GM19463 (cell line): Measurements from ENCODE around the gene ZPBP.
"Not testable (repeated sequence)": the region's sequence is repeated elsewhere in the genome, so short reads cannot be mapped to it uniquely, and the experiment has no call there.

Experiments used
- ATAC-seq: cut with Tn5 transposase; IDR thresholded peaks from one replicate; pipeline ENCODE4 v1.9.1; 2021; ENCODE audit warnings: mild to moderate bottlenecking, moderate library complexity; ENCODE audit not compliant: unreplicated experiment

Gene ZPBP

GRCh38 chr7:50047716-50048115, 45.3 kb downstream of the ZPBP start:
- ATAC-seq = no peak

- not testable (repeated sequence) for ATAC-seq
These were observed 51.9 kb downstream of the ZPBP start for GRCh38 chr7:50041165-50041564.

GRCh38 chr7:50037086-50037485, 56.0 kb downstream of the ZPBP start:
- no peak for ATAC-seq

GRCh38 chr7:50022991-50023390, 70.1 kb downstream of the ZPBP start:
- no peak for ATAC-seq

GRCh38 chr7:50022451-50022850, 70.6 kb downstream of the ZPBP start:
- no peak for ATAC-seq

- no peak for ATAC-seq
These were observed 97.4 kb downstream of the ZPBP start for GRCh38 chr7:49995681-49996080.

- ATAC-seq = no peak
These were observed 106.9 kb downstream of the ZPBP start for GRCh38 chr7:49986191-49986590.

GRCh38 chr7:49980465-49980864, 112.6 kb downstream of the ZPBP start:
- ATAC-seq = no peak

- ATAC-seq = no peak
These were observed 116.8 kb downstream of the ZPBP start for GRCh38 chr7:49976238-49976637.

GRCh38 chr7:49974035-49974434, 119.0 kb downstream of the ZPBP start:
- no peak for ATAC-seq

- no peak for ATAC-seq
These were observed 155.4 kb downstream of the ZPBP start for GRCh38 chr7:49937608-49938007.

GRCh38 chr7:49931627-49932026, 161.4 kb downstream of the ZPBP start:
- no peak for ATAC-seq

- no peak for ATAC-seq
These were observed 164.3 kb downstream of the ZPBP start for GRCh38 chr7:49928787-49929186.

GRCh38 chr7:49927631-49928030, 165.4 kb downstream of the ZPBP start:
- ATAC-seq = no peak

- ATAC-seq = no peak
These were observed 166.3 kb downstream of the ZPBP start for GRCh38 chr7:49926720-49927119.

GRCh38 chr7:49911909-49912308, 181.1 kb downstream of the ZPBP start:
- no peak for ATAC-seq

GRCh38 chr7:49894543-49894942, 198.5 kb downstream of the ZPBP start:
- no peak for ATAC-seq

GRCh38 chr7:49893131-49893530, 199.9 kb downstream of the ZPBP start:
- ATAC-seq = no peak

GRCh38 chr7:49892481-49892880, 200.6 kb downstream of the ZPBP start:
- ATAC-seq = no peak
